HepG2 (cell line): ENCODE results near the gene GRB2. TPM values are rescaled to one million over a fixed set of nuclear protein-coding genes. Genes with fewer than 3 reads are reported as not detected.
A peak's percentile ranks its signal among the peaks of the same experiment; 100 is the strongest.

ENCODE experiments used
- EED ChIP-seq: sonication (generic); formaldehyde crosslinking; IDR thresholded peaks from 2 replicates; pipeline ENCODE4 v1.5.0; 2020; ENCODE audit warnings: mild to moderate bottlenecking, missing genetic modification reagents
- JUNB ChIP-seq: sonication (generic); formaldehyde crosslinking; IDR thresholded peaks from 2 replicates; pipeline ENCODE4 v1.8.0; 2022; ENCODE audit warnings: missing genetic modification reagents, mild to moderate bottlenecking, borderline replicate concordance
- KDM3A ChIP-seq: IDR thresholded peaks from 2 replicates; pipeline ENCODE4 v1.6.1; 2018; ENCODE audit warnings: low read depth, missing compliant biosample characterization
- MIER3 ChIP-seq: IDR thresholded peaks from 2 replicates; pipeline ENCODE4 v1.6.1; 2016; ENCODE audit warnings: missing compliant biosample characterization, borderline replicate concordance
- MYC ChIP-seq: sonication (generic); formaldehyde crosslinking; IDR thresholded peaks from 2 replicates; pipeline ENCODE4 v1.9.0; 2021; ENCODE audit warnings: missing genetic modification reagents, borderline replicate concordance
- MYPOP ChIP-seq: sonication (generic); formaldehyde crosslinking; IDR thresholded peaks from 2 replicates; pipeline ENCODE4 v1.8.1; 2023; ENCODE audit warnings: mild to moderate bottlenecking, moderate library complexity, missing genetic modification reagents
- PAX8 ChIP-seq: sonication (generic); formaldehyde crosslinking; IDR thresholded peaks from 2 replicates; pipeline ENCODE4 v1.8.0; 2022; ENCODE audit warnings: mild to moderate bottlenecking, missing genetic modification reagents, borderline replicate concordance
- ZBTB49 ChIP-seq: sonication (generic); formaldehyde crosslinking; IDR thresholded peaks from 2 replicates; pipeline ENCODE4 v1.4.0; 2020; ENCODE audit warnings: missing genetic modification reagents, borderline replicate concordance
- ZC3H4 ChIP-seq: sonication (generic); formaldehyde crosslinking; IDR thresholded peaks from 2 replicates; pipeline ENCODE4 v1.4.0; 2020; ENCODE audit warnings: missing genetic modification reagents, borderline replicate concordance
- ZNF646 ChIP-seq: sonication (generic); formaldehyde crosslinking; IDR thresholded peaks from 2 replicates; pipeline ENCODE4 v1.9.0; 2021; ENCODE audit warnings: mild to moderate bottlenecking, missing genetic modification reagents
- ZNF709 ChIP-seq: sonication (generic); formaldehyde crosslinking; IDR thresholded peaks from 2 replicates; pipeline ENCODE4 v1.5.0; 2020; ENCODE audit warnings: mild to moderate bottlenecking, missing genetic modification reagents
- ZNF770 ChIP-seq: sonication (generic); formaldehyde crosslinking; IDR thresholded peaks from 2 replicates; pipeline ENCODE4 v1.5.0; 2020; ENCODE audit warnings: mild to moderate bottlenecking, missing genetic modification reagents
- ZSCAN20 ChIP-seq: sonication (generic); formaldehyde crosslinking; IDR thresholded peaks from 2 replicates; pipeline ENCODE4 v1.4.0; 2020; ENCODE audit warnings: missing genetic modification reagents, mild to moderate bottlenecking, borderline replicate concordance
- ZSCAN5A ChIP-seq: sonication (generic); formaldehyde crosslinking; IDR thresholded peaks from 2 replicates; pipeline ENCODE4 v1.8.0; 2022; ENCODE audit warnings: mild to moderate bottlenecking, missing genetic modification reagents, borderline replicate concordance
- polyA plus RNA-seq, 8 experiments: library from polyadenylated mRNA; depleted of rRNA in 3 of 8; stranded (reverse) in 7 of 8; unstranded in 1 of 8; fragments of >200 nt; fragmentation: Illumina TruSeq in 4 of 8; extraction: Trizol in 4 of 8; gene quantifications; 2 replicates each; pipeline versions ENCODE4 v1.2.1 to v1.2.3, GENCODE V29; 2011 to 2016; ENCODE audit warnings: low read depth in 4 of 8, missing spikeins in 1 of 8, mixed read lengths in 1 of 8; ENCODE audit not compliant: insufficient read depth in 1 of 8
- total RNA-seq, 5 experiments: library from RNA; depleted of rRNA; stranded (reverse); fragments of >200 nt; fragmentation: Illumina TruSeq; extraction: Trizol; gene quantifications; 2 replicates each; pipeline ENCODE4 v1.2.3, GENCODE V29; 2016; ENCODE audit warnings: low read depth in 1 of 5

Gene GRB2
- total and polyA plus RNA-seq, 2 of the 13 experiments (the other 11 are each of a cell fraction or from before 2014, with no cell fraction given), result 84.6 to 92.3 TPM

GRCh38 chr17:75404731-75405364, 630 bp downstream of the GRB2 start (continued):
- TF ChIP-seq ZNF709 (no peak; the same call in 1 of the 2 replicates), EED (CRISPR knock-in tag) (no peak; the same call in 1 of the 2 replicates), ZNF646 (no peak), MIER3 (CRISPR knock-in tag) (no peak), ZNF770 (no peak), KDM3A (no peak), ZBTB49 (CRISPR knock-in tag) (no peak), ZSCAN20 (CRISPR knock-in tag) (peak; percentile 4; the same call in 1 of the 2 replicates), MYPOP (no peak; the same call in 1 of the 2 replicates), MYC (CRISPR knock-in tag) (0 out of 2 replicates have a peak, but pooled peaks have one; percentile 6), ZSCAN5A (CRISPR knock-in tag) (no peak), PAX8 (CRISPR knock-in tag) (no peak; the same call in 1 of the 2 replicates), JUNB (CRISPR knock-in tag) (no peak), ZC3H4 (CRISPR knock-in tag) (no peak)
